Endothelial cell of umbilical vein (primary cell): ENCODE results near the gene STK10. TPM values are rescaled to one million over a fixed set of nuclear protein-coding genes. Genes with fewer than 3 reads are reported as not detected.

Experiments used
- BruUV-seq: library from RNA; stranded (reverse); fragments of 400-500 nt; replicated peaks from 2 replicates; lab custom pipeline; 2021; lab: Mats Ljungman, UMichigan
- CTCF ChIA-PET: fragments of 300-600, 350-600 bp; sonication (Branson Sonifier 250); formaldehyde crosslinking; loops from one replicate; lab custom pipeline; 2021; ENCODE audit warnings: antibody characterized with exemption, inconsistent platforms; lab: Charles Lee
- POLR2A ChIA-PET: fragments of 300-600, 350-600 bp; sonication (Branson Sonifier 250); formaldehyde crosslinking; loops from one replicate; lab custom pipeline; 2021; ENCODE audit warnings: antibody characterized with exemption, inconsistent platforms; lab: Charles Lee
- DNase-seq: peaks from one replicate; pipeline ENCODE4 v3.0.0-alpha.2; 2011; ENCODE audit warnings: low read depth, low spot score
- FAIRE-seq: peaks from 2 replicates; lab custom pipeline; 2011; peaks lifted over from hg19 to GRCh38; lab: Jason Lieb, UNC
- H2AFZ ChIP-seq: 2 replicates; pipeline ENCODE4 v1.6.0; 2012; ENCODE audit warnings: low read depth, low read length, control low read depth, inconsistent platforms
- H3K27ac ChIP-seq: 2 replicates; pipeline ENCODE4 v1.5.1; 2011; ENCODE audit warnings: low read depth, mild to moderate bottlenecking, control low read depth, low read length, moderate library complexity; ENCODE audit not compliant: insufficient read depth
- H3K27me3 ChIP-seq, 2 experiments: 2 replicates each; pipeline versions ENCODE4 v1.6.0 to v1.6.1; 2011; ENCODE audit warnings: low read length in 2 of 2, mixed read lengths in 1 of 2; ENCODE audit not compliant: control insufficient read depth in 2 of 2, insufficient read depth in 2 of 2
- H3K36me3 ChIP-seq, 2 experiments: 2 replicates in 1 of 2; 3 replicates in 1 of 2; pipeline ENCODE4 v1.5.1; 2011; ENCODE audit warnings: low read length in 2 of 2, mild to moderate bottlenecking in 1 of 2, moderate library complexity in 1 of 2; ENCODE audit not compliant: control insufficient read depth in 2 of 2, insufficient read depth in 2 of 2; ENCODE audit errors: extremely low read depth in 1 of 2
- H3K4me1 ChIP-seq: 3 replicates; pipeline ENCODE4 v1.5.1; 2011; ENCODE audit warnings: mild to moderate bottlenecking, low read length; ENCODE audit not compliant: control insufficient read depth, insufficient read depth; ENCODE audit errors: extremely low read depth
- H3K4me2 ChIP-seq: 2 replicates; pipeline ENCODE4 v1.6.1; 2011; ENCODE audit warnings: low read length, control low read depth, mixed read lengths; ENCODE audit not compliant: insufficient read depth
- H3K4me3 ChIP-seq, 3 experiments: fragments of 200-600 bp in 1 of 3; sonication (generic), shearing (Covaris generic) in 1 of 3; replicated peaks in 1 of 3; 2 replicates each; pipeline ENCODE4 v1.5.1; 2011 to 2016; ENCODE audit warnings: control low read depth in 3 of 3, low read length in 3 of 3, mild to moderate bottlenecking in 2 of 3, inconsistent platforms in 1 of 3, low read depth in 1 of 3, moderate library complexity in 1 of 3; ENCODE audit not compliant: insufficient read depth in 1 of 3
- H3K79me2 ChIP-seq: 2 replicates; pipeline ENCODE4 v1.6.0; 2012; ENCODE audit warnings: low read length, inconsistent platforms; ENCODE audit not compliant: control insufficient read depth, insufficient read depth
- H3K9ac ChIP-seq: replicated peaks from 2 replicates; pipeline ENCODE3; 2011; ENCODE audit warnings: low read length, control low read depth; ENCODE audit not compliant: insufficient read depth; ENCODE audit errors: extremely low read depth
- H3K9me1 ChIP-seq: replicated peaks from 3 replicates; pipeline ENCODE4 v1.6.0; 2011; ENCODE audit warnings: mild to moderate bottlenecking, low read length; ENCODE audit not compliant: control insufficient read depth, insufficient read depth; ENCODE audit errors: extremely low read depth
- H3K9me3 ChIP-seq: replicated peaks from 2 replicates; pipeline ENCODE4 v1.5.1; 2012; ENCODE audit warnings: low read length, inconsistent platforms; ENCODE audit not compliant: control insufficient read depth, insufficient read depth
- H4K20me1 ChIP-seq: replicated peaks from 2 replicates; pipeline ENCODE3; 2011; ENCODE audit warnings: mild to moderate bottlenecking, low read length; ENCODE audit not compliant: control insufficient read depth, insufficient read depth; ENCODE audit errors: extremely low read depth
- CTCF ChIP-seq, 2 donors: IDR thresholded peaks; 1 replicate in 1 of 2; 2 replicates in 1 of 2; pipeline ENCODE4 v1.5.1; 2011; ENCODE audit warnings: low read length in 2 of 2, mild to moderate bottlenecking in 2 of 2, moderate library complexity in 2 of 2, control low read depth in 1 of 2, inconsistent platforms in 1 of 2, low read depth in 1 of 2; ENCODE audit not compliant: insufficient read depth in 1 of 2; ENCODE audit errors: extremely low read depth in 1 of 2
- EZH2 ChIP-seq: IDR thresholded peaks from 2 replicates; pipeline ENCODE4 v1.6.1; 2012; ENCODE audit warnings: borderline replicate concordance, low read depth, mild to moderate bottlenecking, moderate library complexity, low read length, inconsistent platforms; ENCODE audit not compliant: severe bottlenecking
- FOS ChIP-seq: IDR thresholded peaks from 2 replicates; pipeline ENCODE4 v1.6.1; 2011; ENCODE audit warnings: mild to moderate bottlenecking, low read length, moderate library complexity, borderline replicate concordance; ENCODE audit not compliant: insufficient read depth
- GATA2 ChIP-seq: IDR thresholded peaks from 2 replicates; pipeline ENCODE4 v1.7.0; 2011; ENCODE audit warnings: low read depth, mild to moderate bottlenecking, moderate library complexity, mixed read lengths, low read length; ENCODE audit not compliant: insufficient read length, insufficient read depth
- JUN ChIP-seq: IDR thresholded peaks from 2 replicates; pipeline ENCODE4 v1.6.1; 2011; ENCODE audit warnings: borderline replicate concordance, low read depth; ENCODE audit not compliant: insufficient read length, insufficient read depth
- MAX ChIP-seq: IDR thresholded peaks from 2 replicates; pipeline ENCODE4 v1.6.1; 2011; ENCODE audit not compliant: insufficient read depth, insufficient read length
- MYC ChIP-seq: IDR thresholded peaks from one replicate; pipeline ENCODE4 v1.6.1; 2011; ENCODE audit warnings: mild to moderate bottlenecking, low read depth, low read length
- POLR2A ChIP-seq: IDR thresholded peaks from 2 replicates; pipeline ENCODE4 v1.6.1; 2012; ENCODE audit warnings: low read depth, mild to moderate bottlenecking, control low read depth, low read length
- POLR2AphosphoS5 ChIP-seq: IDR thresholded peaks from 2 replicates; pipeline ENCODE4 v1.6.1; 2012; ENCODE audit warnings: low read depth, mild to moderate bottlenecking, control low read depth, low read length, moderate library complexity; ENCODE audit not compliant: insufficient read depth
- dilution Hi-C: fragments of 300-500 bp; cut with MboI; formaldehyde crosslinking; loops from one replicate; pipeline ENCODE4 v1.15.0; 2019; ENCODE audit warnings: low sequenced_read_pairs; ENCODE audit not compliant: extremely low pct_ligation_motif_present
- intact Hi-C: fragments of 100-400 bp; cut with micrococcal nuclease; formaldehyde crosslinking; loops from one replicate; pipeline ENCODE4 v1.10.0; 2022
- polyA plus RNA-seq, 4 experiments: library from polyadenylated mRNA; depleted of rRNA in 3 of 4; stranded (reverse) in 3 of 4; unstranded in 1 of 4; fragments of >200 nt; gene quantifications; 2 replicates each; pipeline versions ENCODE4 v1.2.1 to v1.2.3, GENCODE V29; 2011 to 2012; ENCODE audit warnings: missing spikeins in 1 of 4
- total RNA-seq: library from RNA; stranded (reverse); gene quantifications from 2 replicates; pipeline ENCODE4 v1.2.3, GENCODE V29; 2021

STK10 gene
- total and polyA plus RNA-seq, 2 donors (not counting 3 experiments of a cell fraction or from before 2014, with no cell fraction given): 16.9 to 47.2 TPM

- no peaks in the 10 kb centered on the region for H4K20me1 ChIP-seq
- intact Hi-C loops (no loop called here), dilution Hi-C loops (no loop called here)
- H3K9ac ChIP-seq: no peak overlapping the region
- peaks cover 0 to 12% of the 10 kb centered on the region in 2 experiments for H3K36me3 ChIP-seq
- no peaks in the 10 kb centered on the region for H3K9me3 ChIP-seq
- H3K27ac ChIP-seq: no peak overlapping the region
- no TSS peak for BruUV-seq
- TF ChIP-seq MYC (no peak), FOS (no peak), CTCF (IDR thresholded peaks at IDR 0.05; ENCODE audit: extremely low read depth in 1 of 2, insufficient read depth in 1 of 2, low read depth in 1 of 2, low read length in 2 of 2) (no peak), MAX (no peak), POLR2A (no peak), POLR2AphosphoS5 (no peak)
- H3K79me2 ChIP-seq: no peaks in the 10 kb centered on the region
- no peak for DNase-seq
- no peak overlapping the region for H3K4me2 ChIP-seq
- no peaks in the 10 kb centered on the region for H3K9me1 ChIP-seq
- H3K27me3 ChIP-seq: no peaks in the 10 kb centered on the region
- H2AFZ ChIP-seq: no peak overlapping the region
- CTCF ChIA-PET: interaction anchor here (1.2 kb wide), 1 partner anchor 35 kb away, joined by 3 read pairs; no protein-coding TSS in a partner anchor
- FAIRE-seq: no peak
- no peak overlapping the region for H3K4me3 ChIP-seq
- H3K4me1 ChIP-seq: no peaks in the 10 kb centered on the region
- POLR2A ChIA-PET: no interaction called here
These were observed 94.1 kb downstream of the STK10 start for GRCh38 chr5:172093965-172094364.

GRCh38 chr5:172093559-172093958 is 94.5 kb downstream of the STK10 start:
- H3K79me2 ChIP-seq: no peaks in the 10 kb centered on the region
- TSS peak; percentile 23 for BruUV-seq
- no peak for TF ChIP-seq POLR2AphosphoS5
- TF ChIP-seq MYC: no peak
- TF ChIP-seq GATA2: no peak
- TF ChIP-seq CTCF (IDR thresholded peaks at IDR 0.05; ENCODE audit: extremely low read depth in 1 of 2, insufficient read depth in 1 of 2, low read depth in 1 of 2, low read length in 2 of 2): no peak
- TF ChIP-seq JUN: no peak
- TF ChIP-seq FOS: no peak
- TF ChIP-seq MAX: no peak
- TF ChIP-seq POLR2A: no peak
- no peak for TF ChIP-seq EZH2
- no peak overlapping the region for H3K27ac ChIP-seq
- no peak overlapping the region for H3K9ac ChIP-seq
- ChIA-PET CTCF (interaction anchor here (1.2 kb wide), 1 partner anchor 35 kb away, joined by 3 read pairs; no protein-coding TSS in a partner anchor), POLR2A (no interaction called here)
- no peaks in the 10 kb centered on the region for H3K9me1 ChIP-seq
- H3K4me2 ChIP-seq: no peak overlapping the region
- intact Hi-C loops: no loop called here
- H3K36me3 ChIP-seq: peaks cover 0 to 12% of the 10 kb centered on the region in 2 experiments
- dilution Hi-C loops: no loop called here
- H3K4me1 ChIP-seq: no peaks in the 10 kb centered on the region
- no peaks in the 10 kb centered on the region for H3K9me3 ChIP-seq
- FAIRE-seq: no peak
- no peak overlapping the region for H3K4me3 ChIP-seq
- no peak overlapping the region for H2AFZ ChIP-seq
- no peak for DNase-seq
- no peaks in the 10 kb centered on the region for H3K27me3 ChIP-seq
- H4K20me1 ChIP-seq: no peaks in the 10 kb centered on the region
